K562 (cell line): ENCODE results near the gene CXCR6. TPM values are rescaled to one million over a fixed set of nuclear protein-coding genes. Genes with fewer than 3 reads are reported as not detected.

Source experiments
- C11orf30 ChIP-seq: fragments of 450-650 bp; IDR thresholded peaks from 2 replicates; pipeline ENCODE4 v1.6.1; 2016; ENCODE audit warnings: low read depth, mild to moderate bottlenecking
- CREBBP ChIP-seq: IDR thresholded peaks from one replicate; pipeline ENCODE4 v1.6.1; 2012; ENCODE audit warnings: low read depth, mild to moderate bottlenecking, control low read depth, inconsistent platforms, low read length
- CXXC5 ChIP-seq: fragments of 250-450 bp; sonication (Bioruptor Pico); IDR thresholded peaks from 2 replicates; pipeline ENCODE4 v1.8.0; 2022; ENCODE audit warnings: inconsistent platforms, mild to moderate bottlenecking, moderate library complexity
- ELF4 ChIP-seq: fragments of 450-650 bp; formaldehyde crosslinking; IDR thresholded peaks from 2 replicates; pipeline ENCODE4 v1.4.0; 2022; ENCODE audit warnings: missing genetic modification characterization
- MAX ChIP-seq: sonication (generic); formaldehyde crosslinking; IDR thresholded peaks from 2 replicates; pipeline ENCODE4 v1.9.0; 2022; ENCODE audit warnings: mild to moderate bottlenecking, missing genetic modification reagents
- MYNN ChIP-seq, 2 experiments: sonication (generic); formaldehyde crosslinking in 1 of 2; IDR thresholded peaks; 2 replicates each; pipeline versions ENCODE4 v1.5.0 to v1.6.1; 2016 to 2020; ENCODE audit warnings: antibody characterized with exemption in 1 of 2, missing genetic modification reagents in 1 of 2
- REST ChIP-seq, 2 experiments: fragments of 450-650 bp; formaldehyde crosslinking in 1 of 2; IDR thresholded peaks; 2 replicates each; pipeline versions ENCODE4 v1.4.0 to v1.6.1; 2014 to 2020; ENCODE audit warnings: mild to moderate bottlenecking in 2 of 2, borderline replicate concordance in 1 of 2, low read depth in 1 of 2
- SP2 ChIP-seq: IDR thresholded peaks from 2 replicates; pipeline ENCODE4 v1.6.1; 2011; ENCODE audit warnings: mild to moderate bottlenecking, low read depth, low read length, moderate library complexity; ENCODE audit not compliant: poor library complexity, severe bottlenecking; ENCODE audit errors: extremely low read depth
- ZNF232 ChIP-seq: sonication (generic); formaldehyde crosslinking; IDR thresholded peaks from 2 replicates; pipeline ENCODE4 v1.8.0; 2022; ENCODE audit warnings: mild to moderate bottlenecking, missing genetic modification reagents
- ZNF3 ChIP-seq: fragments of 250-450 bp; sonication (Bioruptor Pico); IDR thresholded peaks from 2 replicates; pipeline ENCODE4 v1.5.0; 2021; ENCODE audit warnings: mild to moderate bottlenecking, moderate library complexity
- polyA plus RNA-seq, 8 experiments: library from polyadenylated mRNA; depleted of rRNA in 4 of 8; stranded (reverse) in 5 of 8; unstranded in 3 of 8; fragments of >200 nt; fragmentation: Nextera tagmentation in 2 of 8; fragmentation: Illumina TruSeq in 1 of 8; extraction: Ambion mirVana in 2 of 8; extraction: Trizol in 1 of 8; gene quantifications; 2 replicates each; pipeline versions ENCODE4 v1.2.1 to v1.2.3, GENCODE V29; 2011 to 2014; ENCODE audit warnings: inconsistent platforms in 1 of 8, missing spikeins in 1 of 8
- total RNA-seq, 7 experiments: library from RNA; depleted of rRNA in 6 of 7; stranded (reverse); fragments of >200 nt in 6 of 7; fragmentation: Illumina TruSeq in 2 of 7; extraction: Trizol in 2 of 7; gene quantifications; 2 replicates each; pipeline versions ENCODE4 v1.2.1 to v1.2.3, GENCODE V29; 2011 to 2021; ENCODE audit warnings: low replicate concordance in 1 of 7

The CXCR6 gene
- total and polyA plus RNA-seq, 9 of the 15 experiments (the other 6 are each of a cell fraction or from before 2014, with no cell fraction given): 0.28 TPM; not detected in 8

- TF ChIP-seq REST (IDR thresholded peaks at IDR 0.05; ENCODE audit: borderline replicate concordance) (no peak), REST (CRISPR knock-in tag; IDR thresholded peaks at IDR 0.05; ENCODE audit: low read depth) (no peak), ZNF3 (CRISPR knock-in tag) (no peak), C11orf30 (no peak), ZNF232 (CRISPR knock-in tag) (no peak), CREBBP (no peak), SP2 (no peak), ELF4 (CRISPR knock-in tag) (no peak), MYNN (IDR thresholded peaks at IDR 0.05) (no peak), MYNN (CRISPR knock-in tag; IDR thresholded peaks at IDR 0.05) (no peak), CXXC5 (CRISPR knock-in tag) (no peak), MAX (CRISPR knock-in tag) (no peak)
Observed at GRCh38 chr3:45968706-45969105, 25.4 kb downstream of the CXCR6 start (continued).
